Activated T-cell treated with anti-CD3 and anti-CD28 coated beads for 48 hours (primary cell): ENCODE data around the gene STPG1.

Experiments used
- DNase-seq: peaks from one replicate; pipeline ENCODE4 v3.0.0-alpha.2; 2020; ENCODE audit warnings: low read depth

STPG1 gene

GRCh38 chr1:24341260-24341659 is 72.3 kb downstream of the STPG1 start:
- DNase-seq, result no peak

GRCh38 chr1:24340770-24341169 is 72.8 kb downstream of the STPG1 start:
- DNase-seq, result no peak

GRCh38 chr1:24339996-24340395 is 73.6 kb downstream of the STPG1 start:
- DNase-seq, result no peak

GRCh38 chr1:24338447-24338846 is 75.1 kb downstream of the STPG1 start:
- no peak for DNase-seq

GRCh38 chr1:24337455-24337854 is 76.1 kb downstream of the STPG1 start:
- DNase-seq, result no peak

GRCh38 chr1:24336075-24336474 is 77.5 kb downstream of the STPG1 start:
- no peak for DNase-seq

GRCh38 chr1:24331961-24332673 is 81.5 kb downstream of the STPG1 start:
- no peak for DNase-seq

GRCh38 chr1:24329797-24330543 is 83.6 kb downstream of the STPG1 start:
- no peak for DNase-seq

- DNase-seq, result no peak
Measured at GRCh38 chr1:24329331-24329730, 84.3 kb downstream of the STPG1 start.

GRCh38 chr1:24327891-24328290 is 85.7 kb downstream of the STPG1 start:
- DNase-seq, result no peak

GRCh38 chr1:24327486-24327885 is 86.1 kb downstream of the STPG1 start:
- DNase-seq, result no peak

- no peak for DNase-seq
Measured at GRCh38 chr1:24325587-24326449, 87.8 kb downstream of the STPG1 start.

GRCh38 chr1:24324903-24325302 is 88.7 kb downstream of the STPG1 start:
- DNase-seq, result no peak

- no peak for DNase-seq
Measured at GRCh38 chr1:24323281-24323680, 90.3 kb downstream of the STPG1 start.

GRCh38 chr1:24322470-24323177 is 91.0 kb downstream of the STPG1 start:
- no peak for DNase-seq

GRCh38 chr1:24321697-24322469 is 91.7 kb downstream of the STPG1 start:
- peak; percentile 67 for DNase-seq

GRCh38 chr1:24321126-24321525 is 92.5 kb downstream of the STPG1 start:
- DNase-seq, result no peak

- no peak for DNase-seq
Measured at GRCh38 chr1:24319962-24320361, 93.6 kb downstream of the STPG1 start.

- DNase-seq, result no peak
Measured at GRCh38 chr1:24319312-24319863, 94.2 kb downstream of the STPG1 start, which contains the start of gene GRHL3. GRHL3 (plus strand) TSS chr1:24319357; CDS start chr1:24319552, 195 bp downstream.

GRCh38 chr1:24318615-24319311 is 94.8 kb downstream of the STPG1 start:
- no peak for DNase-seq
